GM04503 (cell line): Measurements from ENCODE around the gene RNF144B.
"Not testable (repeated sequence)": the region's sequence is repeated elsewhere in the genome, so short reads cannot be mapped to it uniquely, and the experiment has no call there.

Experiments used
- DNase-seq: peaks from one replicate; pipeline ENCODE4 v3.0.0-alpha.2; 2012; ENCODE audit warnings: low read depth

RNF144B gene

GRCh38 chr6:18445228-18445627, 58.1 kb downstream of the RNF144B start:
- no peak for DNase-seq

GRCh38 chr6:18446771-18447170, 59.6 kb downstream of the RNF144B start:
- no peak for DNase-seq

GRCh38 chr6:18447552-18447951, 60.4 kb downstream of the RNF144B start:
- DNase-seq: no peak

- DNase-seq: no peak
These were observed 64.6 kb downstream of the RNF144B start for GRCh38 chr6:18451756-18452155.

- no peak for DNase-seq
These were observed 67.3 kb downstream of the RNF144B start for GRCh38 chr6:18454446-18454845.

- DNase-seq: no peak
These were observed 70.1 kb downstream of the RNF144B start for GRCh38 chr6:18457065-18457737.

GRCh38 chr6:18458086-18458485, 70.9 kb downstream of the RNF144B start:
- not testable (repeated sequence) for DNase-seq

- DNase-seq: no peak
These were observed 76.3 kb downstream of the RNF144B start for GRCh38 chr6:18463429-18463828.

- no peak for DNase-seq
These were observed 77.0 kb downstream of the RNF144B start for GRCh38 chr6:18464176-18464575.

GRCh38 chr6:18465410-18466154, 78.4 kb downstream of the RNF144B start:
- DNase-seq: no peak

- DNase-seq: no peak
These were observed 80.8 kb downstream of the RNF144B start for GRCh38 chr6:18467741-18468502.

- DNase-seq: no peak
These were observed 81.3 kb downstream of the RNF144B start for GRCh38 chr6:18468503-18468843.

GRCh38 chr6:18469536-18469935, 82.4 kb downstream of the RNF144B start:
- no peak for DNase-seq

- no peak for DNase-seq
These were observed 84.2 kb downstream of the RNF144B start for GRCh38 chr6:18471232-18471964.

- DNase-seq: no peak
These were observed 85.8 kb downstream of the RNF144B start for GRCh38 chr6:18472941-18473340.

GRCh38 chr6:18473755-18474154, 86.6 kb downstream of the RNF144B start:
- DNase-seq: no peak

- DNase-seq: peak; percentile 6
These were observed 90.3 kb downstream of the RNF144B start for GRCh38 chr6:18477301-18477941.

GRCh38 chr6:18478610-18479009, 91.5 kb downstream of the RNF144B start:
- no peak for DNase-seq

- DNase-seq: no peak
These were observed 94.7 kb downstream of the RNF144B start for GRCh38 chr6:18481870-18482269.

GRCh38 chr6:18485660-18486435, 98.7 kb downstream of the RNF144B start:
- no peak for DNase-seq

GRCh38 chr6:18488004-18488403, 100.9 kb downstream of the RNF144B start:
- no peak for DNase-seq
